Type B pancreatic cell (in vitro differentiated cells): Measurements from ENCODE around the gene PLPP3. TPM values are rescaled to one million over a fixed set of nuclear protein-coding genes. Genes with fewer than 3 reads are reported as not detected.

Experiments
- DNase-seq: peaks from one replicate; pipeline ENCODE4 v3.0.0; 2021; ENCODE audit warnings: mixed read lengths; ENCODE audit not compliant: unreplicated experiment; ENCODE audit errors: extremely low spot score
- H3K27ac Mint-ChIP-seq: 2 replicates; pipeline ENCODE4 v1.8.0; 2021; ENCODE audit warnings: mild to moderate bottlenecking, mixed read lengths
- H3K27me3 Mint-ChIP-seq: 2 replicates; pipeline ENCODE4 v1.8.0; 2021; ENCODE audit warnings: mixed read lengths
- H3K36me3 Mint-ChIP-seq: 2 replicates; pipeline ENCODE4 v1.8.0; 2021; ENCODE audit warnings: mixed read lengths
- H3K4me1 Mint-ChIP-seq: one replicate; pipeline ENCODE4 v1.8.0; 2021; ENCODE audit warnings: mixed read lengths; ENCODE audit not compliant: unreplicated experiment
- H3K4me3 Mint-ChIP-seq: 2 replicates; pipeline ENCODE4 v1.8.0; 2021; ENCODE audit warnings: mild to moderate bottlenecking, mixed read lengths
- H3K9me3 Mint-ChIP-seq: 2 replicates; pipeline ENCODE4 v1.8.0; 2021; ENCODE audit warnings: mixed read lengths
- long read RNA-seq: library from polyadenylated mRNA; unstranded; transcript quantifications from one replicate; pipeline ENCODE4 v2.0.0, GENCODE V29; 2020
- total RNA-seq: library from RNA; stranded (reverse); gene quantifications from 2 replicates; pipeline ENCODE4 v1.2.1, GENCODE V29; 2021; ENCODE audit warnings: low replicate concordance
- TF ChIP-seq, protein P1 (sequence below): fragments of 200-600 bp; sonication (generic); conservative IDR thresholded peaks from 2 replicates; pipeline ENCODE4 v1.5.0; 2021; ENCODE audit warnings: antibody characterized with exemption, mild to moderate bottlenecking

PLPP3 gene
- total RNA-seq = 32.6 and 79.0 TPM in 2 replicates
- long read RNA-seq, transcript PLPP3-201 (6 exons, 3,292 nt) = major isoform, 48 of 65 reads
- long read RNA-seq, partial matches to known transcripts = 3 of 65 reads
- long read RNA-seq, other reads (novel, unspliced or antisense) = 10 of 65 reads

- TF ChIP-seq, protein P1, sequence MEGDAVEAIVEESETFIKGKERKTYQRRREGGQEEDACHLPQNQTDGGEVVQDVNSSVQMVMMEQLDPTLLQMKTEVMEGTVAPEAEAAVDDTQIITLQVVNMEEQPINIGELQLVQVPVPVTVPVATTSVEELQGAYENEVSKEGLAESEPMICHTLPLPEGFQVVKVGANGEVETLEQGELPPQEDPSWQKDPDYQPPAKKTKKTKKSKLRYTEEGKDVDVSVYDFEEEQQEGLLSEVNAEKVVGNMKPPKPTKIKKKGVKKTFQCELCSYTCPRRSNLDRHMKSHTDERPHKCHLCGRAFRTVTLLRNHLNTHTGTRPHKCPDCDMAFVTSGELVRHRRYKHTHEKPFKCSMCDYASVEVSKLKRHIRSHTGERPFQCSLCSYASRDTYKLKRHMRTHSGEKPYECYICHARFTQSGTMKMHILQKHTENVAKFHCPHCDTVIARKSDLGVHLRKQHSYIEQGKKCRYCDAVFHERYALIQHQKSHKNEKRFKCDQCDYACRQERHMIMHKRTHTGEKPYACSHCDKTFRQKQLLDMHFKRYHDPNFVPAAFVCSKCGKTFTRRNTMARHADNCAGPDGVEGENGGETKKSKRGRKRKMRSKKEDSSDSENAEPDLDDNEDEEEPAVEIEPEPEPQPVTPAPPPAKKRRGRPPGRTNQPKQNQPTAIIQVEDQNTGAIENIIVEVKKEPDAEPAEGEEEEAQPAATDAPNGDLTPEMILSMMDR = peak; percentile 81
- Mint-ChIP-seq H3K27ac (peak within 1 kb of the TSS; percentile 86), H3K9me3 (no peaks in the 10 kb centered on the region), H3K27me3 (peaks cover 3% of the 10 kb centered on the region), H3K4me1 (peaks cover 36% of the 10 kb centered on the region), H3K36me3 (no peaks in the 10 kb centered on the region), H3K4me3 (peak within 1 kb of the TSS; percentile 95)
- DNase-seq = peak; percentile 85
These were observed at the start of gene PLPP3 for GRCh38 chr1:56578963-56579875. Gene PLPP3 (minus strand): TSS chr1:56579563. CDS start chr1:56579016, 547 bp downstream.

DNA sequence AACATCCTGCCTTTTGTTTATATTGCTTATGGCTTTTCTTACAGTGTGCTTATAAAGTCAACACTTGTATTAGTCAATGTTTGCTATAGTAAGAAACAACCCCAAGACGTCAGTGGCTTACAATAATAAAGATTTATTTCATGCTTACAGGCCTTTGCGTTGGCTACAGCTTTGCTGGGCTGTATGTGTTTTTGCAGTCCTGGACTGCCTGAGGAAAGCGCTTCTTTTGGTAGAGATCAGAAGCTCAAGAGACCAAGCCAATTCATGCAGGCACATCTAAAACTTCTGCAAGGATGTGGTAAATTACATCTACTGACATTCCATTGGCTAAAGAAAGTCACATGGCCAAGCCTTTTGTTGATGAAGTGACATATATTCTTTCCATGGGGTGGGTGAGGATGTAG is 48.3 kb upstream of the PLPP3 start:
- no peak for DNase-seq
- no peaks in the 10 kb centered on the region for H3K36me3 Mint-ChIP-seq
- no peaks in the 10 kb centered on the region for H3K4me1 Mint-ChIP-seq
- H3K9me3 Mint-ChIP-seq = no peaks in the 10 kb centered on the region
- H3K4me3 Mint-ChIP-seq = no peak overlapping the region
- H3K27me3 Mint-ChIP-seq = peaks cover 5% of the 10 kb centered on the region
- H3K27ac Mint-ChIP-seq = no peak overlapping the region
- TF ChIP-seq, protein P1 = no peak

GRCh38 chr1:56627019-56627635 is 47.8 kb upstream of the PLPP3 start:
- no peaks in the 10 kb centered on the region for H3K4me1 Mint-ChIP-seq

DNA sequence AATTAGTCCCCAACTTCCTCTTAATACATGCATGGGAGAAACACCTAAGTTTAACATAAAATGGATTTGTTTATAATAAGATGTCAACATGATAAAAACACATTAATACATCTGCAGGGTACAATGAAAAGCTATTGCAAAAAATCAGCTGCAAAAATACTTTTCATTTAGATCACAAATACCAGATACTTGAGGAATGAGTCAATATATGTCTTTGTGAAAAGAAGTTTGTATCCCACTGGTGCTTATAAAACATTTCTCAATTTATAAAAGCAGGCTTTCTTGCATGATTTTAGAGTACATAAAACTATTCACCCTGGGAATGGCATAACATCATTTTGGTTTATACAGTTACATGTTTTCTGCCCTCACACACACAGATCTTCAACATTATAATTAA is 47.2 kb upstream of the PLPP3 start:
- H3K9me3 Mint-ChIP-seq = no peaks in the 10 kb centered on the region
- no peak overlapping the region for H3K27ac Mint-ChIP-seq
- H3K4me1 Mint-ChIP-seq = no peaks in the 10 kb centered on the region
- H3K36me3 Mint-ChIP-seq = no peaks in the 10 kb centered on the region
- H3K27me3 Mint-ChIP-seq = peaks cover 5% of the 10 kb centered on the region
- TF ChIP-seq, protein P1 = no peak
- no peak overlapping the region for H3K4me3 Mint-ChIP-seq
- DNase-seq = no peak

More at GRCh38 chr1:56627019-56627635, 47.8 kb upstream of the PLPP3 start:
- no peaks in the 10 kb centered on the region for H3K9me3 Mint-ChIP-seq
- no peak overlapping the region for H3K27ac Mint-ChIP-seq
- DNase-seq = no peak
- TF ChIP-seq, protein P1 = no peak
- no peak overlapping the region for H3K4me3 Mint-ChIP-seq
- H3K36me3 Mint-ChIP-seq = no peaks in the 10 kb centered on the region
- H3K27me3 Mint-ChIP-seq = peaks cover 5% of the 10 kb centered on the region

DNA sequence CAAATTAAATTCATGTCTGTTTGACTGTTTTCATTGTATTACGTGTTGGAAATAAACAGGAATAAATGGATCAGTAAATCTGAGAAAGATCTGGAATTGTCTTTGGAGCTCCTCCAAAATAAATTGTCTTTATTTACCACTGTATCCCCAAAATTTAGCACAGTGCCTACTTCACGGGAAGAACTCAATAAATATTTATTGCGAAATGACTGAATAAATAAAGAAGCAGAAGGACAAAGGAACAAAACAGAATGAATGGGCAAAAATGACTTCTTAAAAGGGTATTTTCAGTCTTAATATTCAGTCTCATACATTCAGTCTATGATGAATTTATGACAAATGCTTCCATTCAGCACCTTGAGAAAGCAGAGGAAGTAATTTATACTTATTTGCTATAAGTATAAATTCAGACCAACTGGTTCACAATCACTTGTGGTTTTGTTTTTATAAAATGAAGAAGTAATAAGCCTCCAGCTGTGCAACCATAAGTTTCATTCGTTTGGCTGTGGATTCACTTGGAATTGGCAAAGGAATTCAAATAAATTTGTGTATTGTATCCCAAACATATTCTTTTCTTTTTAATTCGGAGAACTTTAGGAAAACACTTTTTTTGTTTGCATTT is 46.6 kb upstream of the PLPP3 start:
- H3K9me3 Mint-ChIP-seq = no peaks in the 10 kb centered on the region
- TF ChIP-seq, protein P1 = no peak
- H3K4me1 Mint-ChIP-seq = no peaks in the 10 kb centered on the region
- no peak for DNase-seq
- H3K4me3 Mint-ChIP-seq = no peak overlapping the region
- no peaks in the 10 kb centered on the region for H3K36me3 Mint-ChIP-seq
- no peak overlapping the region for H3K27ac Mint-ChIP-seq
- peaks cover 5% of the 10 kb centered on the region for H3K27me3 Mint-ChIP-seq
